A549 treated with dexamethasone at 1 μM for 4 hours (cell line): ENCODE results near the gene COX5B. TPM values are rescaled to one million over a fixed set of nuclear protein-coding genes. Genes with fewer than 3 reads are reported as not detected.

ENCODE experiments used
- total RNA-seq: library from RNA; stranded (reverse); fragments of 200-300 nt; extraction: Qiagen RNA extraction; gene quantifications from 5 replicates; pipeline ENCODE4 v1.2.3, GENCODE V29; 2022

COX5B gene
- total RNA-seq: 254 to 291 TPM (median 280 TPM) in 5 replicates

DNA sequence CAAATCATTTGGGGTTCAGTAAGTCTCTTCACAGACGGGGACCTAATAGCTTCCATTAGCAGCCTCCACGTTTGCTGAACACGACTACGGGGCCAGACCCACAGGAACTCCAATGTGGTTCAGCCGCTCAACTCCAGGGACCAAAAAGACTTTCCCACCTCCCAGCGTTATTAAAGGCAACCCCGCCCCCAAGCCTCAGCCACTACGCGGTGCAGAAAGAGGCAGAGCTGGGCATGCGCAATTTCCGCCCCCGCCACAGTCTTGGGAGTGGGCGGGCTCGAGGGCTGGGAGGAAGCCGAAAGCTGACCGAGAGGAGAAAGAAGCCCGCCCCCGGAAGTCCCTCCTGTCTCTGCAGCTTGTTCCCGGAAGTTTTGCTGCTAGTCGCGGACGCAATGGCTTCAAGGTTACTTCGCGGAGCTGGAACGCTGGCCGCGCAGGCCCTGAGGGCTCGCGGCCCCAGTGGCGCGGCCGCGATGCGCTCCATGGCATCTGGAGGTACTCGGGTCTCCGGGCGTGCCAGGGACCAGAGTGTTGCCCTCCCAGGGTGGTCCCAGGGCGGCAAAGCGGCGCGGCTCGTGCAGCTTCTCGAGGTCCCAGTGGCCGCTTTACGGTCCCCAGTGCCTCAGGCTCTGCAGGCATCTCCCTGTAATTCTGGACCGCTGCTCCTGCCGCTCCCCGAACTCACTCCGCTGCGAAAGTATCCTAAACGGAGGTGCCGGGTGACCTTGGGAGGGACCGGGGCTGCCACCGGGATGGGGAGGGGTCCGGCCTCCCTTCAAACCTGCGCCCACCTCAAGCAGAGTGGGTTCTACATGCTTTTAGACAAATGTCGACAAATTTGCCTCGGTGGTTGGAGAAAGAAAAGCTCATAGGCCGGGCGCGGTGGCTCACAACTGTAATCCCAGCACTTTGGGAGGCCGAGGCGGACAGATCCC is at the start of gene COX5B:
Gene COX5B, plus strand, starts transcription at position 368 of the 935 bp plus-strand sequence. Its CDS starts 25 bp downstream, at position 393.

GRCh38 chr2:97663962-97664635 is 18.2 kb downstream of the COX5B start, which contains the start of gene ACTR1B:
Gene ACTR1B, minus strand, starts transcription at chr2:97664044. Its CDS starts 154 bp downstream, at chr2:97663890.

DNA sequence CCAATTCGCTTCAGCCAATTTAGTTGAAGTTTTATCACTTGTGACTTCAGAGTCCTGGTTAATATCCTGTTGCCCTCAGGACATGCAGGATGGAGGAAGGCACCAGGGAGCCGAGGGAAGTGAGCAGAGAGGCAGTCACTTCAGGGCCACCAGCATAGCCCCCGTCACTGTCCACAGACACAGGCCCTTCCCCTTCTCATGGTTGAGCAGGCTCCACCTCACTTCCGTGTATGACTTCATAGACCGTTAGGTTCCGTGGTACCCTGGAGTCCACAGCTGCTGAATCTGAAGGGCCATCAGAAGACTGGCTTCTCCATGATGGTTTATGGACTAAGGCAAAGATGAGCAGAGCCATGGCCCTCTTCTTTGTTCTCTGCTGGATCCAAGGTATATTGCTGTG is 23.6 kb downstream of the COX5B start, which contains the start of gene C2orf92:
Gene C2orf92, plus strand, starts transcription at position 266 of the 400 bp plus-strand sequence. Its CDS starts 76 bp downstream, at position 342.

Other genes with a start within 250 kb of the COX5B start
- 4.0 to 6.4 TPM (median 5.6 TPM) in 5 replicates for gene ANKRD36B, start 56.2 kb upstream of the COX5B start, total RNA-seq
- gene ACTR1B, start 18.0 kb downstream of the COX5B start, total RNA-seq: 32.4 to 40.8 TPM (median 37.5 TPM) in 5 replicates
- 0.26 to 0.77 TPM (median 0.59 TPM) in 5 replicates for gene C2orf92, start 23.7 kb downstream of the COX5B start, total RNA-seq
- gene ZAP70, start 67.5 kb downstream of the COX5B start, total RNA-seq: 0.09 to 0.19 TPM in 2 of 5 replicates, not detected in the others